ENCODE measurements around the gene EIF4G3.

DNA sequence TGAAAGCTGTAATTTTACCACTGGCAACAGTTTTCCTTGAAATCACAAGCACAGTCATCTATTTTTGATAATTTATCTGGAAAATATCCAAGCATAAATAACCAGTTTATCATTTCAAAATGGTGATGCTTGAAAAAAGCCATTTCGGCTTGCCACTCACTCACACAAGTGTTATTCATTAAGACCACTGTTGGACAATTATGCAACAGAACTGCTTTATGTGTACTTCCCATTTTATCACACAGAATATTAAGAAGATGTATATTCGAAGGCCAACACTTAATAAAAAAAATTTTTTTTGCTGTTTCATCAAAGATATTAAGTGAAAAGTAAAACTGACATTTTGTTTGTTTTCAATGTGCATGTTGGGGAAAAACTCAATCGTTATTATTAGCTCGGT lies 62.3 kb downstream of the EIF4G3 start:
- TF ChIP-seq, protein P1, sequence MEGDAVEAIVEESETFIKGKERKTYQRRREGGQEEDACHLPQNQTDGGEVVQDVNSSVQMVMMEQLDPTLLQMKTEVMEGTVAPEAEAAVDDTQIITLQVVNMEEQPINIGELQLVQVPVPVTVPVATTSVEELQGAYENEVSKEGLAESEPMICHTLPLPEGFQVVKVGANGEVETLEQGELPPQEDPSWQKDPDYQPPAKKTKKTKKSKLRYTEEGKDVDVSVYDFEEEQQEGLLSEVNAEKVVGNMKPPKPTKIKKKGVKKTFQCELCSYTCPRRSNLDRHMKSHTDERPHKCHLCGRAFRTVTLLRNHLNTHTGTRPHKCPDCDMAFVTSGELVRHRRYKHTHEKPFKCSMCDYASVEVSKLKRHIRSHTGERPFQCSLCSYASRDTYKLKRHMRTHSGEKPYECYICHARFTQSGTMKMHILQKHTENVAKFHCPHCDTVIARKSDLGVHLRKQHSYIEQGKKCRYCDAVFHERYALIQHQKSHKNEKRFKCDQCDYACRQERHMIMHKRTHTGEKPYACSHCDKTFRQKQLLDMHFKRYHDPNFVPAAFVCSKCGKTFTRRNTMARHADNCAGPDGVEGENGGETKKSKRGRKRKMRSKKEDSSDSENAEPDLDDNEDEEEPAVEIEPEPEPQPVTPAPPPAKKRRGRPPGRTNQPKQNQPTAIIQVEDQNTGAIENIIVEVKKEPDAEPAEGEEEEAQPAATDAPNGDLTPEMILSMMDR (IDR thresholded peaks at IDR 0.05): no peak
- no peak for TF ChIP-seq POLR2A (IDR thresholded peaks at IDR 0.05)

Measured in esophagus squamous epithelium (tissue), 4 donors.